Suprapubic skin (tissue), 4 donors: ENCODE data around the gene GNS. TPM values are rescaled to one million over a fixed set of nuclear protein-coding genes. Genes with fewer than 3 reads are reported as not detected.

Source experiments
- DNase-seq, 2 donors: peaks; one replicate each; pipeline ENCODE4 v3.0.0-alpha.2; 2019; ENCODE audit warnings: low spot score in 2 of 2
- H3K27ac ChIP-seq: fragments of 200-600 bp; sonication (generic); one replicate; pipeline ENCODE4 v1.5.1; 2019
- H3K27me3 ChIP-seq: fragments of 200-600 bp; sonication (generic); one replicate; pipeline ENCODE4 v1.5.1; 2019
- H3K36me3 ChIP-seq: fragments of 200-600 bp; sonication (generic); one replicate; pipeline ENCODE4 v1.5.1; 2019
- H3K4me1 ChIP-seq: fragments of 200-600 bp; sonication (generic); one replicate; pipeline ENCODE4 v1.5.1; 2019
- H3K4me3 ChIP-seq: fragments of 200-600 bp; sonication (generic); one replicate; pipeline ENCODE4 v1.5.1; 2019; ENCODE audit warnings: mild to moderate bottlenecking
- H3K9me3 ChIP-seq: fragments of 200-600 bp; sonication (generic); one replicate; pipeline ENCODE4 v1.5.1; 2019
- CTCF ChIP-seq, 2 donors: fragments of 200-600 bp in 1 of 2; fragments of 450-650 bp in 1 of 2; sonication (generic) in 1 of 2; IDR thresholded peaks; one replicate each; pipeline ENCODE4 v1.5.1; 2016 to 2019; ENCODE audit warnings: antibody characterized with exemption in 2 of 2, mild to moderate bottlenecking in 1 of 2, moderate library complexity in 1 of 2
- EP300 ChIP-seq: sonication (generic); formaldehyde crosslinking; IDR thresholded peaks from one replicate; pipeline ENCODE4 v1.6.1; 2017; ENCODE audit warnings: antibody characterized with exemption
- POLR2A ChIP-seq, 2 donors: fragments of 450-650 bp; IDR thresholded peaks; one replicate each; pipeline ENCODE4 v1.6.1; 2017; ENCODE audit warnings: antibody characterized with exemption in 2 of 2, mild to moderate bottlenecking in 2 of 2, moderate library complexity in 2 of 2
- POLR2AphosphoS5 ChIP-seq, 3 donors: sonication (generic); formaldehyde crosslinking; IDR thresholded peaks; one replicate each; pipeline ENCODE4 v1.6.1; 2017; ENCODE audit warnings: antibody characterized with exemption in 3 of 3
- WGBS: methylation state at CpG from one replicate; pipeline ENCODE4 v1.1.5; 2018; 5-methylcytosine and 5-hydroxymethylcytosine counted together
- total RNA-seq, 4 donors: library from RNA; depleted of rRNA; stranded (reverse); fragments of >200 nt; gene quantifications; one replicate each; pipeline ENCODE4 v1.1.0, GENCODE V29; 2016

GNS gene
- total RNA-seq, 4 donors from 2014 or later = 46.7 to 56.7 (median 49.6) TPM

GRCh38 chr12:64790166-64790565, 31.0 kb upstream of the GNS start:
- Histone ChIP-seq H3K4me1 (no peaks in the 10 kb centered on the region), H3K27ac (no peak overlapping the region), H3K9me3 (no peaks in the 10 kb centered on the region), H3K36me3 (no peaks in the 10 kb centered on the region), H3K4me3 (no peak overlapping the region), H3K27me3 (peaks cover under 1% of the 10 kb centered on the region)
- DNase-seq = no peak
- 38% methylated on average over 1 of the region's 1 CpG for WGBS
- TF ChIP-seq EP300 (no peak), POLR2AphosphoS5 (IDR thresholded peaks at IDR 0.05) (no peak), POLR2A (IDR thresholded peaks at IDR 0.05) (no peak), CTCF (IDR thresholded peaks at IDR 0.05) (no peak)

DNA sequence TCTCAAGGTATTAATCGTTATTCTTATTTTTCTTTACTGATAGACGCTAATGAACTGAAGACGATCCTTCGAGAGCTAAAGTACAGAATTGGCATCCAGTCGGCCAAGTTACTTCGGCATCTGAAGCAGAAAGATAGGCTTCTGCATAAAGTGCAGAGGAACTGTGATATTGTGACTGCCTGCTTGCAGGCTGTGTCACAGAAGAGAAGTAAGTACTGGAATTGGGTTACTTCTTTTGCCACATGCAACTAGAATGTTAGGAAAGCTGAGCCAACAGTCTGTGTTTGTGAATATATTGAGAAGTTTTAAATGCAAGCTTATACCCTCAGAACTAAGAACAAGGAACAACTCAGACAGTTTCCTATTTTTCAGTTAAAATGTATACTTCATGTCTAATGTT, 26.6 kb upstream of the GNS start:
- no peak for TF ChIP-seq POLR2AphosphoS5 (IDR thresholded peaks at IDR 0.05)
- TF ChIP-seq EP300 = no peak
- TF ChIP-seq CTCF (IDR thresholded peaks at IDR 0.05) = no peak
- no peak for TF ChIP-seq POLR2A (IDR thresholded peaks at IDR 0.05)
- WGBS = 96% methylated on average over 6 of the region's 6 CpGs
- Histone ChIP-seq H3K4me1 (peaks cover 15% of the 10 kb centered on the region), H3K27ac (no peak overlapping the region), H3K9me3 (no peaks in the 10 kb centered on the region), H3K36me3 (no peaks in the 10 kb centered on the region), H3K27me3 (peaks cover 24% of the 10 kb centered on the region), H3K4me3 (no peak overlapping the region)
- no peak for DNase-seq

DNA sequence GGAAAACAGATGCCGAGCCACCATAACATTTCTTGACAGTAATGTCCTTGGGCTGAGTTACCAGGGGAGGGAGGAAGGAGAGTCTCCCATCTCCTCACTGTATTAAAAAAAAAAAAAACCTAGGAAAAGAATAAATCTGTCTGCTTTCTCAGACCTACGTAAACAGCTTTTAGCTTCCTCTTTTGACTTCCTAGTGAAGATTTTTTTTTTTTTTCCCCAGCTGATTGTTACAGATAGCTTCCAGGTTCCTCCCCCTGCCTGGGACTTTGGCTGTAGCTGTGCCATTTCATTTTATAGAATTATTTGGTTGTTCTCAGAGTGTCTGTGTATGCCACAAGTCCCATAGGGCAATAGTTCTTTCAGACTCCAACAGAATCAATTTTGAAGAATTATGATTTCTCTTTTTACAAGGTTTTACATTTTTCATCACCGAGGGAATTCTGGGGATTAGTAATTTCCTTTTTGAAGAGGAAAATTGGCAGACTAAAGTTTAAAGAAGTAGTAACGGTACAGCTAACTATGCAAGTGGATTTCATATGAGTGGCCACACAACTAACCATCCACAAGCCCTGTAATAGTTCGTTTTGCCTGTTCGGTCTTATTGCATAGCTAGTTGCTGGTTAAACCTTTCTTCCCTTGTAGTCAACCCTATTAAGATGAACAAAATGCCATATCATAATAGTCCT, 23.1 kb upstream of the GNS start:
- H3K4me3 ChIP-seq = peak overlapping the region; percentile 60
- WGBS = 45% methylated on average over 6 of the region's 6 CpGs

DNA sequence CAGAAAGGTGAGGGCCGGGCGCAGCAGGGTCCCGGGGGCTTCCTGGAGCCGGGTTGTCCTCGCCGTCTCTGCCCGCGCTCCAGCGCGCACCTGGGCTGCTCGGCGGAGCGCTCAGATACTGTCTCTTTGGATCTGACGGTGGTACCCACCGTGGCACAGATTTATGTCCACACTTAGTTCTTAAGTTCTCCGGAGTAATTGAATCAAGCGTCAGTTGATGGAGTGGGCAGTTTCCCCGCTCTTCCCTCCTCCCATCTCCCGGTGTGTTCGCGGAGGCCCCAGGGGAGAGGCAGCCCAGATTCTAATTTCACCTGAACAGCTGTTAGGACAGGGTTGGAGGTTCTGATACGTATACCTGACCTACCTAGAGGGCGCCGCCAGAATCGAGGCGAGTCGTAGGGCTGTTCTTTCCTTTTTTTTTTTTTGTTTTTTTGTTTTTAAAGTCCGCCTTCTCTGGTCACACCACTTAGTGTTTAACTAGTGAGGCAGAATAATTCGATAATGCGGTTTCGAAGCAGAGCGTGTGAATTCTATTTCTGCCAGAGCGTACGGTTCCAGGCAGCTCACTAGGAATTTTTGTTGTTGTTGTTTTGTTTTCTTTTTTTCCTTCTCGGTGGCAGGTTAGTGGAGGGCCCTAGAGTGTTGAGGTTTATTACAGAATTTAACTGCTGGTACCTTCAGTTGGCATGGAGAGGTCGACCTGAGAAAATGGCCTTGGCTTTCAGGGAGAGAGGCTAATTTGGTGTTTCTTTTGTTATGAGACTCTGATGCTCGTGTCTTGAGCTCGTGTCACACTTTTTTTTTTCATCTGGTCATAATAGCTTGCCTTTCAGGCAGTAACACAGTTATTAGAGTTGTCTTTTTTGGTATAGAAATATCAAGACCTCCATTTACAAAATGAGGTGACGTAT, 22.3 kb upstream of the GNS start:
- Histone ChIP-seq H3K4me1 (peaks cover 22% of the 10 kb centered on the region), H3K27ac (peak overlapping the region; percentile 60), H3K27me3 (peaks cover 29% of the 10 kb centered on the region), H3K9me3 (no peaks in the 10 kb centered on the region), H3K36me3 (no peaks in the 10 kb centered on the region), H3K4me3 (peak overlapping the region; percentile 60)
- 8% methylated on average over 35 of the region's 39 CpGs for WGBS
- TF ChIP-seq EP300 (no peak), POLR2A (IDR thresholded peaks at IDR 0.05) (no peak), POLR2AphosphoS5 (IDR thresholded peaks at IDR 0.05) (no peak), CTCF (IDR thresholded peaks at IDR 0.05) (no peak)
- DNase-seq = no peak

More for the DNA sequence above, 23.1 kb upstream of the GNS start:
- H3K27ac ChIP-seq = no peak overlapping the region
- no peak for DNase-seq
- peaks cover 29% of the 10 kb centered on the region for H3K27me3 ChIP-seq
- H3K9me3 ChIP-seq = no peaks in the 10 kb centered on the region
- TF ChIP-seq POLR2AphosphoS5 (IDR thresholded peaks at IDR 0.05) (no peak), CTCF (IDR thresholded peaks at IDR 0.05) (no peak), EP300 (no peak), POLR2A (IDR thresholded peaks at IDR 0.05) (no peak)
- H3K36me3 ChIP-seq = no peaks in the 10 kb centered on the region
- peaks cover 22% of the 10 kb centered on the region for H3K4me1 ChIP-seq
